IPS-18a (cell line): ENCODE measurements around the gene OSBP.
A peak's percentile ranks its signal among the peaks of the same experiment; 100 is the strongest.
"Not testable (repeated sequence)": the region's sequence is repeated elsewhere in the genome, so short reads cannot be mapped to it uniquely, and the experiment has no call there.

Source experiments
- H3K27ac ChIP-seq: one replicate; pipeline ENCODE4 v1.5.1; 2013; ENCODE audit warnings: low read length
- H3K27me3 ChIP-seq: one replicate; pipeline ENCODE4 v1.6.1; 2013; ENCODE audit warnings: mild to moderate bottlenecking, low read length; ENCODE audit not compliant: control insufficient read depth, insufficient read depth
- H3K36me3 ChIP-seq: one replicate; pipeline ENCODE4 v1.6.1; 2013; ENCODE audit warnings: low read depth, low read length; ENCODE audit not compliant: control insufficient read depth
- H3K4me1 ChIP-seq: one replicate; pipeline ENCODE4 v1.6.1; 2013; ENCODE audit warnings: low read depth, low read length; ENCODE audit not compliant: control insufficient read depth
- H3K4me3 ChIP-seq: one replicate; pipeline ENCODE4 v1.5.1; 2013; ENCODE audit warnings: low read length
- H3K9ac ChIP-seq: one replicate; pipeline ENCODE4 v1.6.1; 2013; ENCODE audit warnings: mild to moderate bottlenecking, low read length, moderate library complexity
- H3K9me3 ChIP-seq: one replicate; pipeline ENCODE4 v1.6.1; 2013; ENCODE audit warnings: low read depth, low read length; ENCODE audit not compliant: control insufficient read depth

OSBP gene

GRCh38 chr11:59615637-59616395, at the start of gene OSBP:
TSS of gene OSBP (minus strand) at chr11:59615774. CDS start at chr11:59615664, 110 bp downstream.
- Histone ChIP-seq H3K9me3 (no peaks in the 10 kb centered on the region), H3K4me3 (peak within 1 kb of the TSS; percentile 93), H3K36me3 (peaks cover 7% of the 10 kb centered on the region), H3K4me1 (peaks cover 6% of the 10 kb centered on the region), H3K9ac (peak within 1 kb of the TSS; percentile 64), H3K27ac (no peak within 1 kb of the TSS), H3K27me3 (no peaks in the 10 kb centered on the region)

GRCh38 chr11:59660621-59661020, 45.0 kb upstream of the OSBP start:
- no peaks in the 10 kb centered on the region for H3K27me3 ChIP-seq
- no peak overlapping the region for H3K4me3 ChIP-seq
- H3K9me3 ChIP-seq, result no peaks in the 10 kb centered on the region
- no peak overlapping the region for H3K9ac ChIP-seq
- H3K27ac ChIP-seq, result no peak overlapping the region
- H3K4me1 ChIP-seq, result no peaks in the 10 kb centered on the region
- H3K36me3 ChIP-seq, result peaks cover 86% of the 10 kb centered on the region

- H3K36me3 ChIP-seq, result peaks cover 86% of the 10 kb centered on the region
- no peaks in the 10 kb centered on the region for H3K27me3 ChIP-seq
- H3K4me3 ChIP-seq, result no peak overlapping the region
- H3K9ac ChIP-seq, result no peak overlapping the region
- H3K27ac ChIP-seq, result no peak overlapping the region
- H3K4me1 ChIP-seq, result no peaks in the 10 kb centered on the region
- no peaks in the 10 kb centered on the region for H3K9me3 ChIP-seq
These were observed 44.4 kb upstream of the OSBP start for GRCh38 chr11:59659981-59660380.

DNA sequence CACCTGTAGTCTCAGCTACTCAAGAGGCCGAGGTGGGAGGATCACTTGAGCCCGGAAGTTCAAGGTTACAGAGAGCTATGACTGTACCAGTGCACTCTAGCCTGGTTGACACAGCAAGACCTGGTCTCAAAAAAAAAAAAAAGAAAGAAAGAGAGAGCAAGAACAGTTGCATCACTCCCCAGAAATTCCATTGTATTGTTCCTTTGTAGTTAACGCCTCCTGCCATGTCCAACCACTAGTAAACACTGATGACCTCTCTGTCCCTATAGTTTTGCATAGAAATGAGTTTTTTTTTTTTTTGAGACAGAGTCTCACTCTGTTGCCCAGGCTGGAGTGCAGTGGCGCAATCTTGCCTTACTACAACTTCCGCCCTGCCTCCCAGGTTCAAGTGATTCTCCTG, 42.5 kb upstream of the OSBP start:
- H3K36me3 ChIP-seq, result peaks cover 86% of the 10 kb centered on the region
- no peak overlapping the region for H3K27ac ChIP-seq
- H3K4me1 ChIP-seq, result no peaks in the 10 kb centered on the region
- no peak overlapping the region for H3K4me3 ChIP-seq
- no peak overlapping the region for H3K9ac ChIP-seq
- H3K9me3 ChIP-seq, result no peaks in the 10 kb centered on the region
- H3K27me3 ChIP-seq, result no peaks in the 10 kb centered on the region

- Histone ChIP-seq H3K4me1 (no peaks in the 10 kb centered on the region), H3K27me3 (no peaks in the 10 kb centered on the region), H3K36me3 (peaks cover 93% of the 10 kb centered on the region), H3K9me3 (no peaks in the 10 kb centered on the region), H3K27ac (no peak overlapping the region), H3K4me3 (no peak overlapping the region), H3K9ac (no peak overlapping the region)
These were observed 39.3 kb upstream of the OSBP start for GRCh38 chr11:59654893-59655292.

DNA sequence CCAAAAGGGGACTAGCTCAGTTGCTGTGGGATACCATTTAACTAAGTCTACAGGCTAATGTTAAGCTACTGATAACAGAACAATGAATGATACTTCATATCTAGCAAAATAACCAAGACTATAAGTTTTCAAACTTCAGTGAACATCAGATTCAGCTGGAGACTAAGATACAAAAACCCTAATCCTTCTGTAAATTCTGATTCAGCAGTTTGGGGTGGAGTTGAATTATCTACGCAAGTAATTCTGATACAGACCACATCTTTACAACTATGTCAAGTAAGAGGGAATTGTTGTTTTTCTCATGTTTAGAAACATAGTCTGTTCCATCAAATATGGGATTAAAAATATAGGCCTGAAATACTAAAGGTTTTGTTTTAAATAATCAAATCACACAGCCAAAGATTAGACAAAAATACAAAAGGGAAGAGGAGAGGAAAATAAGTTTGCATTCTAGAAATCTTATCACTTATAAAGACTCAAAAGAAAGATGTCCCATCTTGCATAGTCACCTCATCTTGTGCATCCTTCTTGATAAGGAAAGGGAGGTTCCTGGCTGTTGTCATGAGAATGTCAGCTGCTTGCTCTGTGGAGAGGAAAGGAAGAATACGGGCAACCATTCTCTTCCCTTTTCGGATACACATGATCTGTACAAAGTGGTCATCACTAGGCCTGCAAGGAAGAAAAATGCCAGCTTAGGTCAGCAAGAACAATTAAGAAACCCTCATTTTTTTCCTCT, 31.8 kb upstream of the OSBP start:
- no peaks in the 10 kb centered on the region for H3K9me3 ChIP-seq
- H3K27me3 ChIP-seq, result no peaks in the 10 kb centered on the region
- no peak overlapping the region for H3K4me3 ChIP-seq
- H3K9ac ChIP-seq, result no peak overlapping the region
- H3K4me1 ChIP-seq, result no peaks in the 10 kb centered on the region
- no peak overlapping the region for H3K27ac ChIP-seq
- peaks cover 84% of the 10 kb centered on the region for H3K36me3 ChIP-seq

GRCh38 chr11:59644528-59644927, 29.0 kb upstream of the OSBP start:
- H3K4me3 ChIP-seq, result no peak overlapping the region

GRCh38 chr11:59643390-59643789, 27.8 kb upstream of the OSBP start:
- no peaks in the 10 kb centered on the region for H3K9me3 ChIP-seq
- H3K9ac ChIP-seq, result no peak overlapping the region
- H3K27me3 ChIP-seq, result no peaks in the 10 kb centered on the region
- H3K27ac ChIP-seq, result no peak overlapping the region
- H3K4me1 ChIP-seq, result no peaks in the 10 kb centered on the region
- peaks cover 79% of the 10 kb centered on the region for H3K36me3 ChIP-seq
- no peak overlapping the region for H3K4me3 ChIP-seq

More at GRCh38 chr11:59644528-59644927, 29.0 kb upstream of the OSBP start:
- Histone ChIP-seq H3K27ac (no peak overlapping the region), H3K27me3 (no peaks in the 10 kb centered on the region), H3K9me3 (no peaks in the 10 kb centered on the region), H3K4me1 (no peaks in the 10 kb centered on the region), H3K36me3 (peaks cover 79% of the 10 kb centered on the region), H3K9ac (no peak overlapping the region)

DNA sequence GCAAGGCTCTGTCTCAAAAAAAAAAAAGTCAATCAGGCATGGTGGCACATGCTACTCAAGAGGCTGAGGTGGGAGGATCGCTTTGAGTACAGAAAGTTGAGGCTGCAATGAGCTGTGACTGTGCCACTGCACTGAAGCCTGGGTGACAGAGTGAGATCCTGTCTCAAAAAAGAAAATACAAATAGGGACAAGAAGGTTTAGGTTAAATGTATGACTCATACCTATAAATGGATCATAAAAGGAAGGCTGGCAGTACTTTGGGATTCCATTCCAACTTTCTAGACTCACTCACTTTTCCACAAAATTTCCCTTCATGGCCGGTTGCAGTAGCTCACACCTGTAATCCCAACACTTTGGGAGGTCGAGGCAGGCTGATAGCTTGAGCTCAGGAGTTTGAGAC, 25.6 kb upstream of the OSBP start:
- Histone ChIP-seq H3K4me1 (no peaks in the 10 kb centered on the region), H3K4me3 (no peak overlapping the region), H3K9me3 (no peaks in the 10 kb centered on the region), H3K27ac (no peak overlapping the region), H3K36me3 (peaks cover 77% of the 10 kb centered on the region), H3K9ac (no peak overlapping the region), H3K27me3 (no peaks in the 10 kb centered on the region)

GRCh38 chr11:59630493-59630892, 14.9 kb upstream of the OSBP start:
- no peak overlapping the region for H3K27ac ChIP-seq
- no peak overlapping the region for H3K4me3 ChIP-seq
- H3K9me3 ChIP-seq, result no peaks in the 10 kb centered on the region
- H3K27me3 ChIP-seq, result no peaks in the 10 kb centered on the region
- H3K4me1 ChIP-seq, result no peaks in the 10 kb centered on the region
- no peak overlapping the region for H3K9ac ChIP-seq
- H3K36me3 ChIP-seq, result no peaks in the 10 kb centered on the region

GRCh38 chr11:59629996-59630395, 14.4 kb upstream of the OSBP start:
- Histone ChIP-seq H3K4me3 (no peak overlapping the region), H3K27me3 (no peaks in the 10 kb centered on the region), H3K36me3 (no peaks in the 10 kb centered on the region), H3K4me1 (no peaks in the 10 kb centered on the region), H3K9me3 (no peaks in the 10 kb centered on the region), H3K27ac (no peak overlapping the region), H3K9ac (no peak overlapping the region)

DNA sequence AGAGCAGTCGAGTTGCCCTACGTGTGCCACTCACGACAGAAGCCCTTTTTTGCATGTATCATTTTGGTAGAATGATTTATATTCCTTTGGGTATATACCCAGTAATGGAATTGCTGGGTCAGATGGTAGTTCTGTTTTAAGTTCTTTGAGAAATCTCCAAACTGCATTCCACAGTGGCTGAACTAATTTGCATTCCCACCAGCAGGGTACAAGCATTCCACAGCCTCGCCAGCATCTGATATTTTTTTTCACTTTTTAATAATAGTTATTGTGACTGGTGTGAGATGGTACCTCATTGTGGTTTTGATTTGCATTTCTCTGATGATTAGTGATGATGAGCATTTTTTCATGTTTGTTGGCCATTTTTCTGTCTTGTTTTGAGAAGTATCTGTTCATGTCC, 11.4 kb upstream of the OSBP start:
- H3K4me1 ChIP-seq, H3K4me3 ChIP-seq, H3K9me3 ChIP-seq, H3K27me3 ChIP-seq, H3K36me3 ChIP-seq, H3K27ac ChIP-seq, H3K9ac ChIP-seq: not testable (repeated sequence)
